ENCODE results near the gene ZMIZ1.

The ZMIZ1 gene

GRCh38 chr10:79289801-79290200, 221.0 kb downstream of the ZMIZ1 start:
- no peak for DNase-seq
- Histone ChIP-seq H3K36me3 (replicated peaks) (peaks cover 34% of the 10 kb centered on the region), H3K27me3 (replicated peaks) (no peaks in the 10 kb centered on the region), H3K4me3 (ENCODE audit: low read depth, low read length) (no peak overlapping the region), H3K27ac (no peak overlapping the region)
- TF ChIP-seq CTCF (IDR thresholded peaks at IDR 0.05; ENCODE audit: low read depth, low read length, missing control alignments) = no peak
- in situ Hi-C loops (cut with HindIII; ENCODE audit: low pct_ligation_motif_present, low sequenced_read_pairs) = no loop called here

GRCh38 chr10:79292026-79292766, 223.4 kb downstream of the ZMIZ1 start:
- no peak overlapping the region for H3K27ac ChIP-seq

GRCh38 chr10:79292891-79293746, 224.4 kb downstream of the ZMIZ1 start:
- Histone ChIP-seq H3K27ac (no peak overlapping the region), H3K36me3 (replicated peaks) (peaks cover 49% of the 10 kb centered on the region), H3K4me3 (ENCODE audit: low read depth, low read length) (no peak overlapping the region), H3K27me3 (replicated peaks) (no peaks in the 10 kb centered on the region)
- in situ Hi-C loops (cut with HindIII; ENCODE audit: low pct_ligation_motif_present, low sequenced_read_pairs) = no loop called here
- no peak for DNase-seq
- peak; percentile 74 for TF ChIP-seq CTCF (IDR thresholded peaks at IDR 0.05; ENCODE audit: low read depth, low read length, missing control alignments)

More at GRCh38 chr10:79292026-79292766, 223.4 kb downstream of the ZMIZ1 start:
- peaks cover 44% of the 10 kb centered on the region for H3K36me3 ChIP-seq (replicated peaks)
- no peaks in the 10 kb centered on the region for H3K27me3 ChIP-seq (replicated peaks)
- no peak overlapping the region for H3K4me3 ChIP-seq (ENCODE audit: low read depth, low read length)
- in situ Hi-C loops (cut with HindIII; ENCODE audit: low pct_ligation_motif_present, low sequenced_read_pairs) = no loop called here
- TF ChIP-seq CTCF (IDR thresholded peaks at IDR 0.05; ENCODE audit: low read depth, low read length, missing control alignments) = no peak
- DNase-seq = no peak

- peak; percentile 32 for DNase-seq
- no peak overlapping the region for H3K4me3 ChIP-seq (ENCODE audit: low read depth, low read length)
- TF ChIP-seq CTCF (IDR thresholded peaks at IDR 0.05; ENCODE audit: low read depth, low read length, missing control alignments) = no peak
- in situ Hi-C loops (cut with HindIII; ENCODE audit: low pct_ligation_motif_present, low sequenced_read_pairs) = no loop called here
- H3K36me3 ChIP-seq (replicated peaks) = peaks cover 52% of the 10 kb centered on the region
- H3K27ac ChIP-seq = no peak overlapping the region
- no peaks in the 10 kb centered on the region for H3K27me3 ChIP-seq (replicated peaks)
Measured at GRCh38 chr10:79293841-79294581, 225.2 kb downstream of the ZMIZ1 start.

GRCh38 chr10:79295563-79295962, 226.8 kb downstream of the ZMIZ1 start:
- peaks cover 53% of the 10 kb centered on the region for H3K36me3 ChIP-seq (replicated peaks)
- DNase-seq = no peak

More at GRCh38 chr10:79295563-79295962, 226.8 kb downstream of the ZMIZ1 start:
- no peak for TF ChIP-seq CTCF (IDR thresholded peaks at IDR 0.05; ENCODE audit: low read depth, low read length, missing control alignments)
- in situ Hi-C loops (cut with HindIII; ENCODE audit: low pct_ligation_motif_present, low sequenced_read_pairs) = no loop called here
- Histone ChIP-seq H3K4me3 (ENCODE audit: low read depth, low read length) (no peak overlapping the region), H3K27me3 (replicated peaks) (no peaks in the 10 kb centered on the region), H3K27ac (no peak overlapping the region)

All from brain microvascular endothelial cell (primary cell).